KG1 (cell line): ENCODE results near the gene SLC37A2.
"Not testable (repeated sequence)": the region's sequence is repeated elsewhere in the genome, so short reads cannot be mapped to it uniquely, and the experiment has no call there.

Source experiments
- DNase-seq: peaks from one replicate; lab custom pipeline; 2025; lab: John Stamatoyannopoulos, UW

Gene SLC37A2

DNA sequence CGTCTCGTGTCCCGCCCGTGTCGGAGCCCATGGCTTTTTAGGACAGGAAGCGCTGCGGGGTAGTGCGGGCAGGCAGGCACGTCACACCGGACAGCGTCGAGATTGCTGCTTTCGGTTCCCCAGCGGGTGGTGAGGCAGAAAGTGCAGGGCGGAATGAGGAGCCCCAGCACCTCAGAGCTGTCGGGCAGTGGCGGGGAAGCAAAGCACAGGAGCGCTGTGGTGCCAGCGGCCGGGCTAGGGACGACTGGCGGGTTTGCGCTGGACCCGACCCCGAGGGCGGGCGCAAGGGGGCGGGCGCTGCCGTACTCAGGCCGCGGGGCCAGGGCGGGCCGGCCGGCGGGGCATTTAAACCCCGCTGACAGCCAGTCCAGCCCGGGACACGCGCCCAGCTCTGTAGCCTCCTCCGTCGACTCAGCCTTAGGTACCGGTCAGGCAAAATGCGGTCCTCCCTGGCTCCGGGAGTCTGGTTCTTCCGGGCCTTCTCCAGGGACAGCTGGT is at the start of gene SLC37A2:
SLC37A2 (plus strand) TSS at position 375 of the 498 bp plus-strand sequence; CDS start at position 438, 63 bp downstream.
- DNase-seq, result peak; percentile 38

DNA sequence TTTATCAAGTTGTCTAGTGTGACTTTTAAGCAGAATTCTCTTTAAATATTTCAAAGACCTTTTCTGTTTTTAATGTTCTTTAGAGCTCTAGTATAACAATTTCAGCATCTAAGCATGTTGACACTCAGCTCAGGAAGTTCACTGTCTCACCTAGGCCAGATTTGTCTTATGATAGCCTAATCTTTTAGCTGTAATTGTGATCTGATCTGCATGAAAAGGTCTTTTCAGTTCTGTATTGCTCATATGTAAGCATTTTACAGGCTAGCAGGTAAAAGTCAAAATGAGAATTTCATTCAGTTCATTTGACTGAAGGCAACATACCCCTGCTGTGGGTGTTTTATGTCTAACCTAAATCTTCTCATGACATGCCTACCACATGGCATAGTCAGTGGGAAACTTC is 46.7 kb upstream of the SLC37A2 start:
- DNase-seq, result no peak

DNA sequence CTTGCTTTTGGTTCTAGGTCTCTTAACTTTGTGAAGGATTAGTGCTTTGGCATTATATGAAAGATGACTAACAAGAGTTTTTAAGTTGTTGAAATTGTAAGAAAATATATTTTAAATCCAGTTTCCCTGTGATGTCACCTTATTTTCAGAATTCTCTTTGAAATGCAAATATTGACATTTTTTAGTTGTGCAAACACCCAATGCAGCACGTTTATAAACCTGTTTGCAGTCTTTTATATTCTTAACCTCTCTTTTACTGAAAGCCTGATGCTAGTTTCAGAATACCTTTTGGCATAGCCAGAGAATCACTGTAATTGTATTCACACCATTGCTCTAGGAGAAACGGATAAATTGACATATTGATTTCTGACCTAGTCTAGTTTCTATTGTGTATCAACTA is 42.8 kb upstream of the SLC37A2 start:
- DNase-seq, result no peak

DNA sequence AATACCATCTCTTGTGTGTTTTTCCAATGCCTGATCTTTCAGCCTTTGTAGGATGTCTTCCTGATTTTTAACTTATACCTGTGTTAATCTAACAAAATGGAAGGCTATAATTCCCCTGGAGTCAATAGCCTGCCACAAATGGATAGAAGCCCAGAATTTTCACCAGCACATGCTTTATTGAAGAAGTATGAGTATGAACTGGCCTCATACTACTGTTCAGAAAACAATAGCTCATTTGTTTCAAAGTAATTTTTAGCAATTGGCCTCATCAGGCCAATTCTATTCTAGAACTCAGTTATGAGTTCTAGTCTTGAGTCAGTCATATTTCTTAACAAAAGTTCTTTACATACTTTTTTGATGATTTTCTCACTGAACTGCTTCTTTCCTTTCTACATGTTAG is 40.6 kb upstream of the SLC37A2 start:
- DNase-seq, result no peak

DNA sequence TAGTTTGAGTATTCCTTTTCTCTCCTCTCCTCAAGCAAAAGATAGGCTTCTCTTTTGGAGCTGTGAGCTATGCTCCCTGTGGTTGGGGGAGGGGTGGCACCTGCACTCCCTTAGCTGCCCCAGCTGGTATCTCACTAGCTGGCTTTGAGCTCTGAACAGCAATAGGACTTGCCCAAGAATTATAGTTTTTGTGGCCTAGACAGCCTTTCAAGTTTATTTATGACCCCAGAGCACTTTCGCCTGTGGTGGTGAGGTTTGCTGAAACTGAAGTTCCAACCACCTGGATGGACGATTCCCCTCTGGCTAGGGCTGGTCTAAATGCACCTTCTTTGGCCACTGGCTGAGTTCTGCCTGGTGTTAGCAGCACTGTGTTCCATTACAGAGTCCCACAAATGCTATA is 37.1 kb upstream of the SLC37A2 start:
- no peak for DNase-seq

DNA sequence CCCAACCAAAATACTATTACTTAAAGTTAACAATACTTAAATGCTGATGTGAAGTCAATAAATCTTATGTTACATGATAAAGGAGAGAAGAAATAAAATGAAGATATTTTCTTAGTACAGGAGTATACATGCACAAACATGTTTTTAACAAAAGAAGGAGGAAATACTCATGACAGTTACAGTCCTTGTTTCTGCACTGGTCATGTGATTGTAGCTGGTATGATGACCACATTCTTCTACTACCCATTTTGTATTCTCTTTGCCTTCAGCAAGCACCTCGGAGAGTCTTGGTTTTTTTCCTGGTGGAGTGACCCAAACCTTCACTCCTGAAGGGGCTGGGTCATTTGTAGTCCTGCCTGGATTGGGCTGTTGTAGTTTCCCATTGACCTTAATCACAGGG is 33.7 kb upstream of the SLC37A2 start:
- DNase-seq, result not testable (repeated sequence)

DNA sequence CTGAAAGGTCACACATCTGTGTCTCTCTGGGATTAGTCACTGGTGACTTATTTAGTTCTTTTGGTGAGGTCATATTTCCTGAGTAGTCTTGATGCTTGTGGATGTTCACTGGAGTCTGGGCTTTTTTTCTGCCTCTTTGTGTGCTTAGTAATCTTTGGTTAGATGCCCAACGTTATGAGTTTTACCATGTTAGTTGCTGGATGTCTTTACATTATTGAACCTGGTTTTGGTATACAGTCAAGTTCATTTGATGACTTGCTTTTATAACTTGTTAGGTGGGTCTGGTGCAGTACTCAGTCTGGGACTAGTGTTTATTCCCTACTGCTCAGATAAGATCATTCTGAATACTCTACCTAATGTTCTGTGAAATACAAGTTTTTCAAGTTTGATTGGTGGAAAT is 26.2 kb upstream of the SLC37A2 start:
- no peak for DNase-seq

DNA sequence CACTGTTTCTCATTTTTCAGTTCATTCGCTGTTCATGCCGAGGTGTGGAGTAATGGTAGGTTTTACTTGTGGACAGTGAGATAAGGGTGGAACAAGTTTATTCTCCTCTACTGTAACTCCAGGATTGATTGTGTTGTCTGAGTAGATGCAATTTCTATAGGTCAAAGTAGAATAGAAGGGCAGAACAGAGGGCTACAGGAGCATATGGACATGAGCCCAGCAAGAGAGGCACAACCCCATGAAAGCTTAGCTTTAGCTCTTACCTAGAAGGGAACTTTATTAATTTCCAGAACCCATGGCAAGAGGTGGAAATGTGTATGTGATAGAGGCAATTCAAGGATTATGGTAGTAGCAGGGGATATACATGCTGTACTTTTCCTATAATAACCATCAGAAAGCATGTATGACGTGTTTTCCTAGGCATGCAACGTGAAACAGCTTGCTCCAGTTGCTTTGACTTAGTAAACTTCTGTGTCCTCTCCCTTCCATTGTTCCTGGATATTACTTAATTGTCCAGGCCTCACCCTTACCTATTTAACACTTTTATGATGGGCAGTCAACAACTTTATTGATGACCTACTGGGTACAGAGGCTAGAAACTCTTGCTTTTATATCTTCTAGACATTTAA is 13.8 kb upstream of the SLC37A2 start:
- no peak for DNase-seq

DNA sequence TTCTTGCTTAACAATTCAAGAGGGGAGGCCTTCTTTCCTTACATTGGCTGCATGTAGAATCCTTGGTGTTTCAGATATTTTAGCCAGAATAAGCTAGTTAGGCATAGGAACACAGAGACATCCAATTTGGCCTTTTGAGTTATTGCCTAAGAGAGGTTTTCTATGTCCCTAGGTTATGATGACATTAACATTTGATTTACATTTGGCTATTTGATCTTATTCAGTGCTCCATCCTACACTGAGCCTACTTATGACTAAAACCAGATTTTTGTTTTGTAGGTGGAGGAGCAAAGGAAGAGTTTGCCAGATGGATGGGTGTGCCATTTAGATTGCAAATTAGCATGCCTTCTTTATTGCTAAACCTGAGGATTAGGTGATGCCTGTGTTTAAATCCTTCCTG is 11.1 kb upstream of the SLC37A2 start:
- DNase-seq, result no peak

DNA sequence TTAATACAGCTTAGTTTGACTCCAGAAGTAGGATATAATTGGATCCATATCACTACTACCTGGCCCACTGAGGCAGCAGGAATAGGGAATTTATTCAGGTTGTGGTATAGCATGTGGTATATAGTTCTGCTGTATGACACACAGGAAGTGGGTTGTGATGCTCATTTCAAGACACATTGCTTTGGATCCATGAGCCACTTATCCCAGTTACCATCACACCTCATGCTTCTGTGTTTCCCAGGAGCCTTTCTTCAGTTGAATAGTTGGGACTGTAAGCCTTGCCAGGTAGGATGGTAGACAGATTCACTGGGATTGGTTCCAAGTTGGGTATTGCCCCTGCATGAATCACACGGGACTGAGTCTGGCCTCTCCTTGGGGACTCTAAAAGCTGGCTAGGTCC is 9.9 kb upstream of the SLC37A2 start:
- no peak for DNase-seq

DNA sequence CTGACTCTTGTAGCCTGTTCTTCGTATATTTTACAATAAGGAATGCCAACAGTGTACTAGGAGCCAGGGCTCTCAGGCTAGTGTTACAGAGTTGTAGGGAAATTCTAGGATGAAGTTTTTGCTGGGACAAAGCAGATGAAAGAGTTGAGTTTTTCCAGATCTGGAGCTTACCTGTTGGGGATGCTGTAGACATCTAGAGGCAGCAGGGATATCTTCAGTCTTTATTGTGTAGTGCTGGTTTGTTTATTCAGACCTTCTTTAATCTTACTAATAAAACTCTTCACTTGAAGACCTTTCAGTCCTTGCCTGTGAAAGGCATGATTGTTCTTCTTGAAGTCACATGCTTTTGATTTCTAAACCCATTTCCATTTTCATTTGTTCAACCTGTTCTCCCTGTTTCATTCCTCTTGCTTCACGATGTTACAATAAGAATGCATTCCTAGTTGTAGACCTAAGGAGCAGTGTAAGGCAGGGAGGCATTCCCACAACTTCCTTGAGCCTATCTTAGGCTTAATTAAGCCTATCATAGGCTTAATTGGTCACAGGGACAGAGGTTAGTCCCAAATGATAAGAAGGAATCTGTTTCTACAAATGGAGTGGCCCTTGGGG is 7.9 kb upstream of the SLC37A2 start:
- DNase-seq, result no peak

DNA sequence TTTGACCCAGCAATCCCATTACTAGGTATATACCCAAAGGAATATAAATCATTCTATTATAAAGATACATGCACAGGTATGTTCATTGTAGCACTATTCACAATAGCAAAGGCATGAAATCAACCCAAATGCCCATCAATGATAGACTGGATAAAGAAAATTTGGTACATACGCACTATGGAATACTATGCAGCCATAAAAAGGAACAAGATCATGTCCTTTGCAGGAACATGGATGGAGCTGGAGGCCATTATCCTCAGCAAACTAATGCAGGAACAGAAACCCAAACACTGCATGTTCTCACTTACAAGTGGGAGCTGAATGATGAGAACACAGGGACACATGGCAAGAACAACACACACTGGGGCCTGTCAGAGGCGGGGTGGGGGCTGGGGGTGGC is 7.0 kb upstream of the SLC37A2 start:
- not testable (repeated sequence) for DNase-seq

DNA sequence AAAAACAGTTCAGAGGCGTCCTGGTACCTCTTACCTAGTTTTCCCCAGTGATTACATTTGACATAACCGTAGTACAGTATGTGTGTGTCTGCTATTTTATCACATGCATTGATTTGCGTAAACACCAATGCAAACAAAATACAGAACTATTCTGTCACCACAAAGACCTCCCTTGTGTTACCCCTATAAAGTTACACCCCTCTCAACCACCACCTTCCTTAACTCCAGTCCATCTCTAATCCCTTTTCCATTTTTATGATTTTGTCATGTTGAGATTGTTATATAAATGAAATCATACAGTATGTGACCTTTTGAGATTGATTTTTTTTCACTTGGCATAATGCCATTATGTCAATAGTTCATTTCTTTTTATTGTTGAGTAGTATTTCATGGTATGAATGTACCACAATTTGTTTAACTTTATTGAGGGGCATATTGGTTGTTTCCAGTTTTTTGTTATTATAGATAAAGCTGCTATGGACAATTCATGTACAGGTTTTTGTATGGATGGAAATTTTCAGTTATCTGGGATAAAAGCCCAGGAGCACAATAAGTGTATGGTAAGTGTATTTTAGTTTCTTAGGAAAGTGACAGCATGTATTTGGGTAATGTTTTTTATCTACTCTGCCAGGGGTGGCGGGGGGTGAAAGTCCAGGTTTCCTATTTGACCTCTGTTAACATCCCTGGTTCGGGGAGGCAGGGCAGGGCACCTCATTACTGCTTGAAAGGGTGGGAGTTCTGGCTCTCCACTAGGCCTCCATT is 6.0 kb upstream of the SLC37A2 start:
- DNase-seq, result no peak

DNA sequence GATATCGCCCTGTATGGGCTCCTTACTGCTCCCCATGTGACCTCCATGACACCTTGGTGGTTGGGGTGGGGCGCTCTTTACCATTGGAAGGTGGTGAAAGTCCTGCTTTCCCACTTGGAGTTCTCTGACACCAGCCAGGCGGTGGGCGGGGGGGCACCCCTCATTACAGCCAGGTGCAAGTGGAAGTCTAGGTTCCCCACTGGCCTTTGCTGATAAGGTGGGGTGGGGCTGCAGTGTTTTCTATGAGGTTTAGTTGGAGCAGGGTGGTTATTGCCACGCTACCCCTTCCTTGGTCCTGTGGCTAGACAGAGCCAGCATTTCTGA is 5.5 kb upstream of the SLC37A2 start:
- no peak for DNase-seq

DNA sequence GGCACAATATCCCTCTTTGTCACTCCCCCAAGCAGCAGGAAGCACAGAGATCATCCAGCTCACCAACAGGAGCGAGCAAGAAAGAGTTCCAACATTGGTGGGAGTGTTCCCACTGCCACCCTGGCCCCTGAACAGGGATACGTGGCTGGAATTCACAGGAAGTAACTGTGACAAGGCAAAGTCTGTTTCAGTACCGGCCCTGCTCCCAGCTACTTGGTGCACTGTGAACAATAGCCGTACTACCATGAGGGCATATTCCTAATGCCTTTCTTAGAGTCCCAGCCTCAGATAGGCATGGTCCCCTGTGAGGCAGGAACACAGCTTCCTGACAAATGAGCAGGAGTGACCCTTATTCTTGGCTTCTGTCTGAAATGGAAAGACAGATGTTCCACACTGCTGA is 1.8 kb upstream of the SLC37A2 start:
- DNase-seq, result no peak

DNA sequence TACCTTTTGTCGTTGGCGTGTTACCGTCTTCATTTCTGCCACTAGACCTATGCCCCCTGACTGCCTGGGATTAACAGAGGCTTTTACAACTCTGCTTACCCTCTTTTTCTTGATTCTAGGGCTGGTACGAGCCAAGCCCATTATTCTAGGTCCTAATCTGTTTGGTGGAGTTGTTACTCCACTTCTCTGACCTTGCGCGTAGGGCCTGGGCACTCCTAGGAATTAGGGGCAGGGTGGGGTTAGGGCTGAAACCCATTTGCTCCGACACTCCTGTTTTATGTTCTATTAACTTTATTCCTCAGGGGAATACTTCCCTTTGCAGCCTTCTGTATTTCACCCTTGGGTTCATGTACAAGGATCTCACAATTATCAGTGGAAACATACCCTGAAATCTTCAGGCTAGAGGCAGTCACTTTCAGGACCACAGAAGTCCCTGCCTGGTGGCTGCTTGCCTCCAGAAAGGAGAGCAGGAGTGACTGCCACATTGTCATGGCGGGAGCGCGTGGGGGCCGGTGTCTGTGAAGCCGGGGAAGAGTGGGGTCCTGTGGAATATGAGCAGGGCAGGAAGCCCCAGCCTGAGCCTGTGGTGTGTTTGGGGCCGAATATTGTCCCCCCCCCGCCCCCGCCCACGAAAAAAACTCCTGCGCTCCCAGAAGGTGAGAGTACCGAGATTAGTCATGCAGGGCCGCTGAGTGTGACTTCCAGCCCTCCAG is 731 bp upstream of the SLC37A2 start:
- DNase-seq, result no peak

DNA sequence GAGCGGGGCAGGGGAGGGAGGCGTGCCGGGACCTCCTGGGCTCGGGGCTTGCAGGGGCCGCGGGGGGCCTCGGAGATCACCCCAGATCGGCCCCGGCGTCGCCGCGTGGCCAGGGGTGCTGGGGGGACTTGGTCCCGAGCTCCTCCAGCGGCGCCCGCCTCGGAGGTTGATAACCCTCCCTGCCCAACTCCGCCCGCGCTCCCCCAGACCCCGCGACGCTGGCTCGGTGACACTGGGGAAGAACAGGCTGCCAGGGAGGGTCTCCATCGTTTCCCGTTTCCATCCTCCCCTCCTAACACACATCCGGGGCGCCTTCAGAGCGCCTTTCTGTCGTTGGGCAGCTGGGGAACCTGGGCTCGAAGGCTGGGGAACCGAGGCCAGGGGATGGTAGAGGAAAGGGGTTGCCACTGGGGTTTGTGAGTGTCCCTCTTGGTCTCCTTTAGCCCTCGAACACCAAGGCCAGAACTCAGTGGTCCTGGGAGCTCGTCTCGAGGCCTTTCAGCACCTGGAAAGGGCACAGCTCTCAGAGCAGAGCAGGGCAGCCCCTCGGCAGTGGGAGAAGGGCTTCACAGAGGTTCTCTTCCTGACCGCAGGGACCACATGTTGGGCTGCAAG is 431 bp downstream of the SLC37A2 start:
- no peak for DNase-seq

DNA sequence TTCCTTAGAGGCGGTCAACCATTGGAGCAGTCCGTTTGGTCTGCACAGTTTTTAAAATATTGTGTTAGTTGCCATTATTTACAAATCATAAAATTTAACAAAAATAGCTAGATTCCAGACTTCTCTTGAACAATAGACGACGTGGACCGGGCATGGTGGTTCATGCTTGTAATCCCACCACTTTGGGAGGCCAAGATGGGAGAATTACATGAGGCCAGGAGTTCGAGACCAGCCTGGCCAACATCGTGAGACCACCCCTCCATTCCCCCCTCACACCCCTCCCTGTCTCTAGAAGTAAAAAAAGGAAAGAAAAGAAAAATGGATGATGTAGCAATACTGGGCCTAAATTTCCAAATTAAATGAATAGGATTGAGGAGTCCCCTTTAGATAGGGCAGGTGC is 965 bp downstream of the SLC37A2 start:
- no peak for DNase-seq

DNA sequence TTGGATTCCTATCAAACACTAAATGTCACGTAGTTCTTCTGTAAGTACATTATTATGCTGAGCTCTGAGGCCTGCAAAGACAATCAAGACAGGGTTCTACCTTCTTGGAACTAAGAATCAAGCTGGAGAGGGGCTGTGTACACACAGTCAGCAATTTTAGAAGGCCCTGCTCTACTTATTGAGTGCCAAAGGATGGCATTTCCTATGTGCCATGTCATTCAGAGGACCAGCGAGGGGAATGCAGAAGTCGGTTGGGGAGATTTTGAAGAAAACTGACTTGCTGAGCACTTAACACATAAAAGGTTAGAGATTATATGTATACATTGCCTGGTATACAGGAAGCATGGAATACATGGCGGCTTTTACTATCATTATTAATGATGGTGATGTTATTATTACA is 5.3 kb downstream of the SLC37A2 start:
- DNase-seq, result no peak

DNA sequence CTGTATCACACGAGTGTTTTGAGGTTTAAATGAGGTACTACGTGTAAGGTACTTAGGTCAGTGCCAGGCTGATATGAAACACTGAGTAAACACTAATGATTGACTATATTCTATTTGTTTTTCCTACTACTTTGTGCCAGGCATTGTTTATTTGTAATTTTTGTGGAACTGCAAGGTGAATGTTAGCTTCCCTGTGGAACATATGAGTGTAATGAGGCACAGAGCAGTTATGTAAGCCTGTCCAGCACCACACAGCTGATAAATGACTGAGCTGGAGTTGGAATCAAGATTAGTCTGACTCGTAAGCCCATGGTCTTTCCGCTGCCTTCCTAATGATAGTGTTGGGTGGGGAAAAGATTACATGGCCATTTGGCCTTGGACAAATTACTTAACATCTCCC is 5.9 kb downstream of the SLC37A2 start:
- no peak for DNase-seq

DNA sequence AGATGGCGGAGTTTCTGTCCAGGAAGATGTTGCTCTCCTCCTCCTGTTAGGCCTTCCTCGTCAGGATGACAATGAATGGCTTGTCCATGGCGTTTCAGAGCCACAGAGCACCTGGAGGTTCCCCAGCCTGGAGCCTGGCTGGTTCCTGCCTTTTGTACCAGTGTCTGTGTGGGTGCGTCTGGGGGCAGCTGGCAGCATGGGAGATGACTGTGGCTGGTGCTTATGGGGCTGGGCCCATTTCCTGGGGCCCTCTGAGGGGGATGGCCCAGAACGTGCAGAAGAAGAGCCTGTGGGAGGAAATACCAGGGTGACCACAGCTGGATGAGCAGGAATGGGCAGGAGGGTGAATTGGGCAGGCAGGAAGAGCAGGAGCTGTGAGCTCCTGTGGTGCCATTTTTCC is 6.7 kb downstream of the SLC37A2 start:
- DNase-seq, result no peak

DNA sequence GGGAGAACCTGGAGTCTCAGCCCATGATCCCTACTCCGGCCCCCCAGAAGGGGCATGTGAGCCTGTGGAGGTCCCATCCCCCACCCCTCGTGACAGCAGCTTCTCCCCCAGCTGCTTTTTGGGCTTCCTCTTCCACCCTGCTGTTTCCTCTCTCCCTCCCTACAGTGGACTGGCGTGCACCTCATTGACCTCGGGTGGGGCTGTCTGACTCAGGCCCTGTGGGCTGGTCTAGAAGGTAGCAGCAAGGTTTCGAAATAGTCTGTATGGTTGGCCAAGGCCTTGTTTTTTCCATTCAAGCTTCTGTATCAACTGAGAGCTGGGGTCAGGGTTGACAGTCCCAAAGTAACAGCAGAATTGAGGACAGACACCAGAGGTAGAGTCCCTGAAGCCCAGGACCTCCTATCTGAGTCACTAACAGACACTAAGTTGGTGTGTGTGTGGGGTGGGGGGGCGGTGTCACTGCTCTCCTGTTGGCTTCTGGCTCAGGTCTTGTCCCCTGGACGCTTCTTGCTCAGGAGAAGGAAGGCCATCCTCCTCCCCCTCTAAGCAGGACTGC is 7.7 kb downstream of the SLC37A2 start:
- peak; percentile 95 for DNase-seq
